ENCODE measurements around the gene PER2.
"Not testable (repeated sequence)": the region's sequence is repeated elsewhere in the genome, so short reads cannot be mapped to it uniquely, and the experiment has no call there.

Gene PER2

GRCh38 chr2:238286095-238286494 is 2.3 kb downstream of the PER2 start:
- DNase-seq = no peak

GRCh38 chr2:238285653-238286082 is 2.7 kb downstream of the PER2 start:
- peak; percentile 92 for DNase-seq

DNA sequence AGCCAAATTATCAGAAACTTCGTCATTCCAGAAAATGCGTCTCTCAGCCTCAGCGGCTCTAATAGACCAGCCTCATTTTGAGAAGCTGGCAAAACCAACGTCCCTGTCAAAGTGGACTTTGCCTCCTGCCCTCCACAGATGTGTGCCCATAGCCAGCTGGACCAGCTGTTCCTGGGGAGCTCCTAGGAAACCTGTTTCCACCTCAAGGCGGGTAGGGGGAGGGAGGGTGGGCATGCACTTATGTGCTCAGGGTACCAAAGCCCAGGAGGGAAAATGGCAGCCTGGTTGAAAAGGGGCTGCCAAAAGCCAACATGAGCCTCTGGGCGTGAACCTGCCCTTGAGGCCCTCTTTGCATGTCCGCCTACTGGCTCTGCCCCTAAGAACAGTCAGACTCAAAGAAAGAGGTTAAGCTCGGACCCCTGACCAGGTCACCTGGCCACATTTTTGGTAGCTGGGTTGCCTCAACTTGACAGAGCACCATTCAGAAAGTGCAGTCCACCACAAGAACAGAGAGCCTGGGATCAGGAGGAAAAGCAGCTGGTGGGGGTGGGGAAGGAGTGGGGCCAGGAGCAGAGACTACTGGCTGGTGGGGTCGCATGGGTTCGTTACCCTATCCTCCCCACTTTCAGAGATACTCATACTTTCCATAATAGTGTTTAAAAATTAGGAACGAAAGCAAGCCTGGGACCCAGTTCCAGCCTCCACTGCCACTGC is 3.5 kb downstream of the PER2 start:
- no peak for DNase-seq

GRCh38 chr2:238282861-238283738 is 5.3 kb downstream of the PER2 start:
- DNase-seq = no peak

GRCh38 chr2:238281826-238282480 is 6.5 kb downstream of the PER2 start:
- DNase-seq = no peak

GRCh38 chr2:238280083-238280825 is 8.2 kb downstream of the PER2 start:
- no peak for DNase-seq

DNA sequence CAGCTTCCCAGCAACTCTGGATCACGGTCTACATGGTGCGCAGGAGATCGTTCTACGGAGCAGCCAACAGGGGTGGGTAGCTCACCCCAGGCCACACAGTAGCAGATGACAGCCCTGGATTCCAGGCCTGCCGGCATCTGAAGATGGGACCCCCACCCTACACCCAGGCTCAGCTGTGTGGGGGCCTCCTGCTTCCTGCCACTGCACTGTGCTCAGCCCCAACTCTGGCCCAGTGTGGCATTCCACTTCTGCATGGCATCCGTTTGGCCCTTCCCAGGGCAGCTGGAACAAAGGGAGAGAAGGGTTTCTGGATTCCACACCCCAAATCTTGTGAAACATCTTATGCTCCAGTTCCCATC is 9.1 kb downstream of the PER2 start:
- DNase-seq = no peak

DNA sequence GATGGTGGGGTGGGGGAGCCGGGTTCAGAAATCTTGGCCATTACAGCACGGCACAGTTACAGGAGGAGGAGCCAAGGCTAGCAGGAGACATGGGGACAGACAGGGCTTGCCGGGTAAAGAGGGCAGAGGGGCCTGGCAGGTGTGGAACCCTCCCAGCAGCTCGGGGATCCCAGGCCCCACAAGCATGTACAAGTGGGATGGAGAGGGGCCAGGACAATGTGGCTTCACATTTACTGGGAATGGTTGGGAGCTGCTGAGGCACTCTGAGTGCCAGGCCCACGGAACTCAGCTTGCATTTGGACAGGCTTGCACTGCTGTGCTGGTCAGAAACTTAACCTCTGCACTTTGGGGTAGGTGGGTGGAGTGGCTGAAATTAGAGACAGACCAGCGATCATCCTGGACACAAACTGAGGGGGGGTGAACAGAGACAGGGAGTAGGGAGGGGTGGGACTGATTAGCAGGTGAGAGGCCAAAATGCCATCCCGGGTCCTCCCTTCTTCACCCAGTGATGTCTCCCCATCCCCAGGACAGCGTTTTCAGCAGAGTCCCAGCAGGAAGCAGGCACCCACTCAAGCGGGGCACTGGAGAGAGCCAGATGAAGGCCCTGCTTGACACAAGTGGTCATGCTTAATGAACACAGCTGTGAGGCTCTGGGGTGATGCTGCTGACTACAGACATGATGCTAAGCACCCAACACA is 9.6 kb downstream of the PER2 start:
- no peak for DNase-seq

DNA sequence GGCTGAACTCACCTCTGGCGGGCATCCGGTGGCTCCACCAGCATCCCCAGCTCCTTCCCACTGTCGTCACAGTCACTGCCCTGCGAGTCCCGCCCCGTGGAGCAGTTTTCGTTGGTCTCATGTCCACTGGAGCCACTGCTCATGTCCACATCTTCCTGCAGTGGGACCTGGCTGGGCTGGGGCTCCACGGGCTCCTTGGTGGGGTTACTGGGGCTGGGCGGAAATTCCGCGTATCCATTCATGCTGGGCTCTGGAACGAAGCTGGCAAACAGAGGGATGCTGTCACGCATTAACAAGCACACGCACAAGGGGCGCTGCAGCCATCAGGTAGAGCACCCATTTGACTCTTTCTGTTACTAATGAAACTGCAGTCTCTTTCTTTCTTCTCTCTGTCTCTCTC is 10.7 kb downstream of the PER2 start:
- no peak for DNase-seq

DNA sequence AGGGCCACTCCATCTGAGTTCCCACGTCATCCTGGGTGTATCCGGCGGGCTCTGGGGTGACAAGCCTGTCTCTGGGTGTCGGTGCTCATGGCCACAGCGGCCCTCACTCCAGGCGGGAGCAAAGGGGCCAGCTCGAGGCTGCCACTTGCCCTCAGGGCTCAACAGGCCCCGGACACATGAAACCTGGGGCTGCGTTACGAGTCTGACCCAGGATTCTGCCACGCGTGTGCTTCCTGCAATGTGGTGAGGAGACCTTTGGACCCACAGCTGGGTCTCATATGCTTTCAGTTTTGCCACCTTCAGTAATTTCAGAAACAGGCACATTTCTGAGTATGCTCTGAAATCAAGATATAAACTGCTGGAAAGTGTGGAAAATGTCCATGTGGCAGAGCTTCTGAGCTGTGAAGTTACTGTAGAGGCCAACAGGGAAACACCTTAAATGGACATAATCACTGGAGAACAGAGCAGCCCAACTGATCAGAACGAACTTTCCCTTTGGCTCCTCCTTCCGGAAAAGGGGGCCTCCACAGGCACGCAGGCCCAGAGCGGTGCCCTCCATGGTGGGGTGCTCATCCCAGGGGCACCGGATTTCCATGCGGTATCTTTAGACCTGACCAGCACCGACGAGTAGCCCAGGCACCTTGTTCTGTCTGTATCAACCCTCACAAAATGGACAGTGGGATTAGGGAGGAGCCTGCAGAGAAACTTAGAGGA is 14.1 kb downstream of the PER2 start:
- DNase-seq = no peak

DNA sequence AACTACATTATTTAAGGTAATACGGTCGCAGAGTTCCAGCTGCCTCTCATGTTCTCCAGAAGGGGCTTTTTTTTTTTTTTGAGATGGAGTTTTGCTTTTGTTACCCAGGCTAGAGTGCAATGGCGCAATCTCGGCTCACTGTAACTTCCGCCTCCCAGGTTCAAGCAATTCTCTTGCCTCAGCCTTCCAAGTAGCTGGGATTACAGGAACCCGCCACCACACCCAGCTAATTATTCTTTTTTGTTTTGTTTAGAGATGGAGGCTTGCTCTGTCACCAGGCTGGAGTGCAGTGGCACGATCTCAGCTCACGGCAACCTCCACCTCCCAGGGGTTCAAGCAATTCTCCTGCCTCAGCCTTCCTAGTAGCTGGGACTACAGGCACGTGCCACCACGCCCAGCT is 15.0 kb downstream of the PER2 start:
- not testable (repeated sequence) for DNase-seq

DNA sequence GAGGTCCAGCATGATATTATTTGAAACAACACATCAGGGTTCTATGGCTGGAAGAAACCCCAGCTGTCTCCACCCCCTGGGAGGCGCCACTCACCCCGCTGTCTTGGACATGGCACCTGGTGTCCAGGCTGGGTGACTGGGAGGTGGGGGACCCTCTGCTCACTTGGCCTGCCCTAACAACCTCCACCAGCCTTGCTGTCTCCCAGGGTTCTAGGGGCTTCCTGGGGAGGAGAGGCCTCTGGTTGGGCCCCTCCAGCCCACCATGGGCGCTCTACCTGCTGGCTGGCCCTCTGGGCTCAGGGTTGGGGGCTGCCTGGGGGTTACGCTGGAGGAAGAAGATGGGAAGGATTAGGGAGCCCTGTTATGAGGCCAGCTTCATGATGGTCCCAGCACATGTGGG is 16.3 kb downstream of the PER2 start:
- no peak for DNase-seq

DNA sequence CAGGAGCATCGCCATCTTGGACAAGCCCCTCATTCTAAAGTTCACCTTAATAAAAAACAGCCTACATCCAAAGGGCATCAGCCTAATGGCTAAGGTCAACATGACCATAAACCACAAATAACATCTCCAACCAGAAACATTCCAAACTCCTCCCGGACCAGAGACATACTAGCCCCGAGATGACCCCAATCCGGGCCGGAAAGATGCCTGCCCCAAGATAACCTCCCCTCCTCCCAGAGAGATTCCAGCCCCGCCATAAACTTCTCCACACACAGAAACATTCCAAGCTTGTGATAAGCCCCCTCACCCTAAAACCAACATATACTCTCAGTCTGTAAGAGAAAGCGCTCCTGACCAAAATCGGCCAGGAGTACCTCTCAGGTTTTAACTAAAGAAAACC is 16.7 kb downstream of the PER2 start:
- not testable (repeated sequence) for DNase-seq

DNA sequence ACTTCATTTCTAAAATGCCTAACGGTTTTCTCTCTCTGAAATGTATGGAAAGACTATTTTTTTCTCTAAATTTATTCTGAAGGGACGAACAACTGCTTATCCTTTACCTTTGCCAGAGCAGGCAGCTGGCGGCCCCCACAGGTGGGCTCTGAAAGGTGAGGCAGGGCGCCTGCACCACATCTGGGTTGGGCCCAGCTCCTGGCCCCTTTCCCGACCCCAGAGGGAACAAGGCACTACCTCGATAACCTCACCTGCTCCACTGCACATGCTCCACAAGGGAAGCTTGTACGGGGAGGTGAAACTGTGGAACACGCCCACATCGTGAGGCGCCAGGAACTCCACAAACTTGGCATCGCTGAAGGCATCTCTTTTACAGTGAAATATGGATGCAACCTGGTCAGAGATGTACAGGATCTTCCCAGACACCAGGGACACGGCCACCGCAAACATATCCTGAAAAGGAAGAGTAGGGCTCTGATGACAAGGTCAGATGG is 17.3 kb downstream of the PER2 start:
- DNase-seq = no peak

DNA sequence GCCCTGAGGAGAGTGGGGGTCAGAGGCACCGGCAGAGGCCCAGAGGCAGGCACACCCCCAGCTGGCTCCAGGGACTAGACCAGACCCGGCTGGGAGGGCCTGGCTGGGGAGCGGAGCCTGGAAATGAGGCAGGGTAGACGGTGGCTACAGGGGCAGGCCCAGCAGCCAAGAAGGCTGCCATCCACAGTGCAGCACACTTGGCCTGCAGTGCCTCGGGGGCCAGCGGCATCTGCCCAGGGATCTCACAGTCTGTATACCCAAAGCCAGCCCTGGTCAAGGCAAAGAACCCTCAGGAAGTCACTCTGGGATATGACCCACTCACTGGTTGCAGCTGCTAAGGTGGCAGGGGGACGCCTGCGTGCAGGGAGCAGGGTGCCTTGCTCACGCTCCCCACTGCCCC is 17.8 kb downstream of the PER2 start:
- DNase-seq = no peak

DNA sequence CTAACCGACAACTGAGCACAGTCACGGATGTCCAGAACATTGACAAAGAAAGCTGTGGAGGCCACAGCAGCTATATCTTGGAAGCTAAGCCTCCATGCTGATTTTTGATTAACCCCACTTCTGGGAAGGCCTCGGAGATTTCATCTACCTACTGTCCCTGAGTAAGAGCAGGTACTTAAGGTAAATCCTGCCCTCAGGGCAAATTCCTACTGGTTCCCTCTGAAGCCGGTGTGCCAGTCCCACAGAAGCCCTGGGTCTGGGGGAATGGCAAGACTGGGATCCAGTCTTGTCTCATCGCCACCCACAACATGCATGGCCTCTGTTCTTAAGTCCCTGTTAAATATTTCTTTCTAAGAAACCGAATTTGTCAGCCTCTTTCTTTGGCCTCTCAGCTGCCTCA is 18.7 kb downstream of the PER2 start:
- no peak for DNase-seq

DNA sequence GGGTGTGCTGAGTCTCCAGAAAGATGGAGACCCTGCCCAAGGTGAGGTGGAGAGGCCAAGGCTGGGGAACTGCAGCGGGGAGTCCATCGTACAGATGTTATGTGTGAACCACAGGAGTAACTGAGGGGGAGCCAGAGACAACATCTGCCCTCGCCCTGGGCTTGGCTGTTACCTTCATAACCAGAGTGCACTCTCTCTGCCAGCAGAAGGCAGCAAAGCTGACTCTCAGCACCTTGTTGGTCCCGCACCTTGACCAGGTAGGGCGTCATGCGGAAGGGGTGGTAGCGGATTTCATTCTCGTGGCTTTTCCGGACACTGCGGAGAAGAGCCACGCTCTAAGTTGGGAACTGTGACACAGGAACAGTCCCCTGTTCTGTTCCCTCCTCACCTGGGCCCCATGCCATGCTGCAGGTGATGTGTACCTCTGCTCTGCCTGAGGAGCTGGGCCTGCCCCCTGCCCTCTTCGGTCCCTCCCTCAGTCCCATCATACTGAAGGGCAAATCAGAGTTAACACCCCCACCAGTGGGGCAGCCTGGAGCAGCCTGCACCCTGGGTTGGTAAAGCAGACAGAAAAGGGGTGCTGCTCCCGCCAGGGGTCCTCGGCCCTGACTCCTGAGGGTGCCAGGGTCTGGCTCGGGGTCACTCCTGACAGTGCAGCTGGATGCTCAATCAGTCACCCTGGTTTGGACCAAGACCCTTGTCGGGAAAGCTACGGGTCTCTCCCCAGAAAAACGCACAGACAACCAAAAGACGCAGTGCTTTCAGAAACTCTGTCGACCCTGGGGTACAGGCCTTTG is 20.3 kb downstream of the PER2 start:
- no peak for DNase-seq

- DNase-seq = no peak
Observed at GRCh38 chr2:238267341-238267710, 21.1 kb downstream of the PER2 start.

GRCh38 chr2:238265605-238266004 is 22.8 kb downstream of the PER2 start:
- DNase-seq = no peak

- DNase-seq = no peak
Observed at GRCh38 chr2:238264072-238264460, 24.3 kb downstream of the PER2 start.
